ENCODE measurements around the gene RICTOR.

Gene RICTOR

GRCh38 chr5:38911933-38912332 is 162.3 kb downstream of the RICTOR start:
- H3K9ac ChIP-seq (ENCODE audit: low read depth, low read length): no peak overlapping the region
- H3K36me3 ChIP-seq (ENCODE audit: insufficient read depth, low read length): no peaks in the 10 kb centered on the region
- no peaks in the 10 kb centered on the region for H3K4me1 ChIP-seq (ENCODE audit: insufficient read depth, low read length)
- no peaks in the 10 kb centered on the region for H3K9me3 ChIP-seq (ENCODE audit: control insufficient read depth, insufficient read depth, low read length)

GRCh38 chr5:38906503-38906902 is 167.7 kb downstream of the RICTOR start:
- H3K9ac ChIP-seq (ENCODE audit: low read depth, low read length): no peak overlapping the region
- no peaks in the 10 kb centered on the region for H3K4me1 ChIP-seq (ENCODE audit: insufficient read depth, low read length)
- H3K9me3 ChIP-seq (ENCODE audit: control insufficient read depth, insufficient read depth, low read length): no peaks in the 10 kb centered on the region; the same call in 1 of the 2 replicates
- no peaks in the 10 kb centered on the region; the same call in 1 of the 2 replicates for H3K36me3 ChIP-seq (ENCODE audit: insufficient read depth, low read length)

- no peaks in the 10 kb centered on the region for H3K4me1 ChIP-seq (ENCODE audit: insufficient read depth, low read length)
- no peaks in the 10 kb centered on the region; the same call in 1 of the 2 replicates for H3K36me3 ChIP-seq (ENCODE audit: insufficient read depth, low read length)
- no peak overlapping the region for H3K9ac ChIP-seq (ENCODE audit: low read depth, low read length)
- H3K9me3 ChIP-seq (ENCODE audit: control insufficient read depth, insufficient read depth, low read length): no peaks in the 10 kb centered on the region; the same call in 1 of the 2 replicates
Observed at GRCh38 chr5:38905516-38905915, 168.7 kb downstream of the RICTOR start.

GRCh38 chr5:38899936-38900335 is 174.3 kb downstream of the RICTOR start:
- Histone ChIP-seq H3K36me3 (ENCODE audit: insufficient read depth, low read length) (no peaks in the 10 kb centered on the region), H3K9me3 (ENCODE audit: control insufficient read depth, insufficient read depth, low read length) (no peaks in the 10 kb centered on the region; the same call in none of the 2 replicates), H3K4me1 (ENCODE audit: insufficient read depth, low read length) (no peaks in the 10 kb centered on the region), H3K9ac (ENCODE audit: low read depth, low read length) (no peak overlapping the region)

- H3K9ac ChIP-seq (ENCODE audit: low read depth, low read length): no peak overlapping the region
- H3K36me3 ChIP-seq (ENCODE audit: insufficient read depth, low read length): no peaks in the 10 kb centered on the region
- H3K9me3 ChIP-seq (ENCODE audit: control insufficient read depth, insufficient read depth, low read length): no peaks in the 10 kb centered on the region; the same call in 1 of the 2 replicates
- no peaks in the 10 kb centered on the region for H3K4me1 ChIP-seq (ENCODE audit: insufficient read depth, low read length)
Observed at GRCh38 chr5:38896760-38897159, 177.4 kb downstream of the RICTOR start.

- H3K9me3 ChIP-seq (ENCODE audit: control insufficient read depth, insufficient read depth, low read length): no peaks in the 10 kb centered on the region; the same call in 1 of the 2 replicates
- no peaks in the 10 kb centered on the region for H3K36me3 ChIP-seq (ENCODE audit: insufficient read depth, low read length)
- H3K4me1 ChIP-seq (ENCODE audit: insufficient read depth, low read length): no peaks in the 10 kb centered on the region
- H3K9ac ChIP-seq (ENCODE audit: low read depth, low read length): no peak overlapping the region
Observed at GRCh38 chr5:38892363-38892762, 181.8 kb downstream of the RICTOR start.

GRCh38 chr5:38891563-38891962 is 182.6 kb downstream of the RICTOR start:
- no peak overlapping the region for H3K9ac ChIP-seq (ENCODE audit: low read depth, low read length)
- no peaks in the 10 kb centered on the region for H3K4me1 ChIP-seq (ENCODE audit: insufficient read depth, low read length)
- no peaks in the 10 kb centered on the region; the same call in 1 of the 2 replicates for H3K9me3 ChIP-seq (ENCODE audit: control insufficient read depth, insufficient read depth, low read length)
- no peaks in the 10 kb centered on the region for H3K36me3 ChIP-seq (ENCODE audit: insufficient read depth, low read length)

- no peak overlapping the region for H3K9ac ChIP-seq (ENCODE audit: low read depth, low read length)
- H3K36me3 ChIP-seq (ENCODE audit: insufficient read depth, low read length): no peaks in the 10 kb centered on the region
- H3K9me3 ChIP-seq (ENCODE audit: control insufficient read depth, insufficient read depth, low read length): no peaks in the 10 kb centered on the region; the same call in 1 of the 2 replicates
- no peaks in the 10 kb centered on the region for H3K4me1 ChIP-seq (ENCODE audit: insufficient read depth, low read length)
Observed at GRCh38 chr5:38889424-38889823, 184.8 kb downstream of the RICTOR start.

GRCh38 chr5:38888041-38888440 is 186.2 kb downstream of the RICTOR start:
- no peak overlapping the region for H3K9ac ChIP-seq (ENCODE audit: low read depth, low read length)
- H3K36me3 ChIP-seq (ENCODE audit: insufficient read depth, low read length): no peaks in the 10 kb centered on the region
- no peaks in the 10 kb centered on the region for H3K9me3 ChIP-seq (ENCODE audit: control insufficient read depth, insufficient read depth, low read length)
- H3K4me1 ChIP-seq (ENCODE audit: insufficient read depth, low read length): no peaks in the 10 kb centered on the region
